ENCODE data around the gene NUFIP1. TPM values are rescaled to one million over a fixed set of nuclear protein-coding genes. Genes with fewer than 3 reads are reported as not detected.
"Not testable (repeated sequence)": the region's sequence is repeated elsewhere in the genome, so short reads cannot be mapped to it uniquely, and the experiment has no call there.

NUFIP1 gene
- total and polyA plus RNA-seq, 4 donors, result 0.92 to 2.0 (median 1.7) TPM

DNA sequence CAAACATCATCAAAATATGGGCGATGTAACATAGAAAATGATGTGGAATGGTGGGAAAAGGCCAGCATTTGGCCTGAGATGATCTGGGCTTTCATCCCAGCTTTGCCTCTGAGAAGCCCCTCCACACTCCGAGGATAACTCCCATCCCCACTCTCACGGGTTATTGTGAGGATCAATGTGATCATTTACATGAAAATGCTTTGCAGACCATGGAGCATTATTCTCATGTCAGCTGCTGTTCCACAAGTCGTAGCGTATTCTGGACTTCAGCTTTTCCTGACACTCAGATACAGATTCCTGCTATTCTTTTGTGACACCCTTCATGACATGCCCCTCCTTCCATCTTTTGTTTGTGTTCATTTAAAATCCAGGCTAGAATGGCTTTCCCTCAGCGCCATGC lies 86.5 kb downstream of the NUFIP1 start:
- TF ChIP-seq, protein P1, sequence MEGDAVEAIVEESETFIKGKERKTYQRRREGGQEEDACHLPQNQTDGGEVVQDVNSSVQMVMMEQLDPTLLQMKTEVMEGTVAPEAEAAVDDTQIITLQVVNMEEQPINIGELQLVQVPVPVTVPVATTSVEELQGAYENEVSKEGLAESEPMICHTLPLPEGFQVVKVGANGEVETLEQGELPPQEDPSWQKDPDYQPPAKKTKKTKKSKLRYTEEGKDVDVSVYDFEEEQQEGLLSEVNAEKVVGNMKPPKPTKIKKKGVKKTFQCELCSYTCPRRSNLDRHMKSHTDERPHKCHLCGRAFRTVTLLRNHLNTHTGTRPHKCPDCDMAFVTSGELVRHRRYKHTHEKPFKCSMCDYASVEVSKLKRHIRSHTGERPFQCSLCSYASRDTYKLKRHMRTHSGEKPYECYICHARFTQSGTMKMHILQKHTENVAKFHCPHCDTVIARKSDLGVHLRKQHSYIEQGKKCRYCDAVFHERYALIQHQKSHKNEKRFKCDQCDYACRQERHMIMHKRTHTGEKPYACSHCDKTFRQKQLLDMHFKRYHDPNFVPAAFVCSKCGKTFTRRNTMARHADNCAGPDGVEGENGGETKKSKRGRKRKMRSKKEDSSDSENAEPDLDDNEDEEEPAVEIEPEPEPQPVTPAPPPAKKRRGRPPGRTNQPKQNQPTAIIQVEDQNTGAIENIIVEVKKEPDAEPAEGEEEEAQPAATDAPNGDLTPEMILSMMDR (IDR thresholded peaks at IDR 0.05; ENCODE audit: low read depth, low read length, missing input control), result no peak
- TF ChIP-seq EGR1 (IDR thresholded peaks at IDR 0.05; ENCODE audit: low read depth in 2 of 2), result no peak
- no peak for TF ChIP-seq TAF1 (conservative IDR thresholded peaks at IDR 0.05)
- TF ChIP-seq HNF4A (conservative IDR thresholded peaks at IDR 0.05), result no peak
- TF ChIP-seq GABPA (IDR thresholded peaks at IDR 0.05 in 1 of 2, conservative IDR thresholded peaks at IDR 0.05 in 1 of 2), result no peak
- no peak for TF ChIP-seq REST (IDR thresholded peaks at IDR 0.05)
- TF ChIP-seq NR2F2 (IDR thresholded peaks at IDR 0.05), result no peak
- TF ChIP-seq, protein P2, sequence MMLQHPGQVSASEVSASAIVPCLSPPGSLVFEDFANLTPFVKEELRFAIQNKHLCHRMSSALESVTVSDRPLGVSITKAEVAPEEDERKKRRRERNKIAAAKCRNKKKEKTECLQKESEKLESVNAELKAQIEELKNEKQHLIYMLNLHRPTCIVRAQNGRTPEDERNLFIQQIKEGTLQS (IDR thresholded peaks at IDR 0.05), result no peak
- TF ChIP-seq ZBTB33 (IDR thresholded peaks at IDR 0.05), result no peak
- no peak for TF ChIP-seq RXRA (IDR thresholded peaks at IDR 0.05)
- no peak for TF ChIP-seq SP1 (IDR thresholded peaks at IDR 0.05)
- no peak for TF ChIP-seq MAX (IDR thresholded peaks at IDR 0.05)
- TF ChIP-seq FOXA1 (IDR thresholded peaks at IDR 0.05), result no peak
- Histone ChIP-seq H3K4me1 (ENCODE audit: control insufficient read depth in 4 of 4, insufficient read depth in 4 of 4, low read length in 3 of 4) (no peaks in the 10 kb centered on the region), H3K27ac (ENCODE audit: low read depth in 1 of 2, low read length in 2 of 2) (no peak overlapping the region), H3K9me3 (ENCODE audit: control insufficient read depth in 4 of 4, low read length in 3 of 4) (no peaks in the 10 kb centered on the region), H3K27me3 (ENCODE audit: control insufficient read depth in 4 of 4, insufficient read depth in 4 of 4, low read length in 3 of 4) (peaks cover 0 to 3% (median 0%) of the 10 kb centered on the region in 4 donors), H3K9ac (ENCODE audit: low read depth in 1 of 2, low read length in 2 of 2) (no peak overlapping the region), H3K36me3 (ENCODE audit: control insufficient read depth in 4 of 4, insufficient read depth in 3 of 4, low read depth in 1 of 4, low read length in 3 of 4) (no peaks in the 10 kb centered on the region), H3K4me3 (ENCODE audit: low read depth in 1 of 3, low read length in 3 of 3) (no peak overlapping the region)
- DNase-seq (ENCODE audit: low spot score), result no peak
- WGBS, result 88% methylated on average over 6 of the region's 6 CpGs

GRCh38 chr13:44899967-44900366 lies 89.3 kb downstream of the NUFIP1 start:
- TF ChIP-seq RAD21 (IDR thresholded peaks at IDR 0.05) (no peak), RXRA (IDR thresholded peaks at IDR 0.05) (no peak), ZBTB33 (IDR thresholded peaks at IDR 0.05) (no peak), MAX (IDR thresholded peaks at IDR 0.05) (no peak), NR2F2 (IDR thresholded peaks at IDR 0.05) (no peak), TAF1 (conservative IDR thresholded peaks at IDR 0.05) (no peak), SP1 (IDR thresholded peaks at IDR 0.05) (no peak), JUND (IDR thresholded peaks at IDR 0.05) (no peak), FOXA2 (IDR thresholded peaks at IDR 0.05) (no peak), HNF4G (IDR thresholded peaks at IDR 0.05) (no peak), HNF4A (conservative IDR thresholded peaks at IDR 0.05) (no peak)
- peaks cover 0 to 3% (median 0%) of the 10 kb centered on the region in 4 donors for H3K27me3 ChIP-seq (ENCODE audit: control insufficient read depth in 4 of 4, insufficient read depth in 4 of 4, low read length in 3 of 4)
- no peaks in the 10 kb centered on the region for H3K4me1 ChIP-seq (ENCODE audit: control insufficient read depth in 4 of 4, insufficient read depth in 4 of 4, low read length in 3 of 4)
- H3K9ac ChIP-seq (ENCODE audit: low read depth in 1 of 2, low read length in 2 of 2), result no peak overlapping the region
- H3K9me3 ChIP-seq (ENCODE audit: control insufficient read depth in 4 of 4, low read length in 3 of 4), result no peaks in the 10 kb centered on the region
- DNase-seq (ENCODE audit: low spot score), result no peak
- no peaks in the 10 kb centered on the region for H3K36me3 ChIP-seq (ENCODE audit: control insufficient read depth in 4 of 4, insufficient read depth in 3 of 4, low read depth in 1 of 4, low read length in 3 of 4)
- H3K27ac ChIP-seq (ENCODE audit: low read depth in 1 of 2, low read length in 2 of 2), result no peak overlapping the region
- 56% methylated on average over 2 of the region's 2 CpGs for WGBS
- H3K4me3 ChIP-seq (ENCODE audit: low read depth in 1 of 3, low read length in 3 of 3), result no peak overlapping the region

- not testable (repeated sequence) for H3K27ac ChIP-seq (ENCODE audit: low read depth in 1 of 2, low read length in 2 of 2); DNase-seq (ENCODE audit: low spot score); H3K4me1 ChIP-seq (ENCODE audit: control insufficient read depth in 4 of 4, insufficient read depth in 4 of 4, low read length in 3 of 4); H3K9ac ChIP-seq (ENCODE audit: low read depth in 1 of 2, low read length in 2 of 2); H3K4me3 ChIP-seq (ENCODE audit: low read depth in 1 of 3, low read length in 3 of 3); H3K9me3 ChIP-seq (ENCODE audit: control insufficient read depth in 4 of 4, low read length in 3 of 4); H3K36me3 ChIP-seq (ENCODE audit: control insufficient read depth in 4 of 4, insufficient read depth in 3 of 4, low read depth in 1 of 4, low read length in 3 of 4); H3K27me3 ChIP-seq (ENCODE audit: control insufficient read depth in 4 of 4, insufficient read depth in 4 of 4, low read length in 3 of 4)
- 90% methylated on average over 2 of the region's 2 CpGs for WGBS
Measured at GRCh38 chr13:44898308-44898707, 91.0 kb downstream of the NUFIP1 start.
